Bronchial epithelial cell (primary cell): Measurements from ENCODE around the gene SLC51A. TPM values are rescaled to one million over a fixed set of nuclear protein-coding genes. Genes with fewer than 3 reads are reported as not detected.

Experiments
- DNase-seq: peaks from one replicate; pipeline ENCODE4 v3.0.0-alpha.2; 2010; ENCODE audit warnings: low read depth
- FAIRE-seq: peaks from 2 replicates; lab custom pipeline; 2011; peaks lifted over from hg19 to GRCh38; lab: Jason Lieb, UNC
- H3K27me3 ChIP-seq: 2 replicates; pipeline ENCODE4 v1.5.1; 2011; ENCODE audit warnings: low read length; ENCODE audit not compliant: control insufficient read depth, insufficient read depth
- H3K36me3 ChIP-seq: 2 replicates; pipeline ENCODE4 v1.5.1; 2011; ENCODE audit warnings: low read length; ENCODE audit not compliant: control insufficient read depth, insufficient read depth
- H3K4me3 ChIP-seq: 2 replicates; pipeline ENCODE4 v1.5.1; 2011; ENCODE audit warnings: mild to moderate bottlenecking, low read depth, low read length, control low read depth
- CTCF ChIP-seq: IDR thresholded peaks from 2 replicates; pipeline ENCODE4 v1.5.1; 2011; ENCODE audit warnings: mild to moderate bottlenecking, moderate library complexity, low read length, control low read depth, inconsistent platforms; ENCODE audit not compliant: insufficient read depth, severe bottlenecking
- total RNA-seq: library from RNA; depleted of rRNA; stranded (reverse); fragments of >200 nt; gene quantifications from 2 replicates; pipeline ENCODE4 v1.2.1, GENCODE V29; 2014

SLC51A gene
- total RNA-seq, 1 donor from 2014 or later: not detected

- H3K36me3 ChIP-seq: no peaks in the 10 kb centered on the region
- FAIRE-seq (no peak), DNase-seq (no peak)
- H3K27me3 ChIP-seq: no peaks in the 10 kb centered on the region
- no peak for TF ChIP-seq CTCF
- H3K4me3 ChIP-seq: no peak overlapping the region
Observed at GRCh38 chr3:196189566-196190347, 26.6 kb upstream of the SLC51A start.

GRCh38 chr3:196192036-196192523 lies 24.3 kb upstream of the SLC51A start:
- no peak for FAIRE-seq
- Histone ChIP-seq H3K27me3 (no peaks in the 10 kb centered on the region), H3K4me3 (no peak overlapping the region), H3K36me3 (no peaks in the 10 kb centered on the region)
- no peak for TF ChIP-seq CTCF
- DNase-seq: no peak

DNA sequence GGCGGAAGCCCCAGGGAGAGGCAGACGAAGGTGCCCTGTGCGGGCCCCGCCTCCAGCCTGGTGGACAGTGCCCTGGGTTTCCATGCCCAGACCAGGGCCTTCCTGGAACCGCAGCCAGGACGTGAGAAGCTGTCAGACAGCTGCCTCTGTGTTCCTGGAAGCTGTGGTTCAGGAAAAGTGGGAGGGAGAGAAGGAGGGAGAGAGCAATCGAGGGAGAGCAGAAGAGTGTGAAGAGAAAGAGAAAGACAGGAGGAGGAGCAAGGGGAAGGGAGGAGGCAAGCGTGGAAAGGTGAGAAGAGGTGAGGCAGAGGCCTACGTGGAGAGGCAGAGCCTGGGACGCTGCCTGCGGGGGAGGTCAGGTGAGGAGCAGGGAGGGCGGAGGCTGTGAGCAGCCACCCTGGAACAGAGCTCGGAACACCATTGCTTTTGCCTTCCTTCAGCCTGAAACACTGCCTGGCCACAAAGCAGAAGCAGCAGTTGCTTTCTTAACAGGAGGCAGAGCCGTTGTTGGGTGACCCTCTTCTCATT lies 23.7 kb upstream of the SLC51A start:
- H3K27me3 ChIP-seq: no peaks in the 10 kb centered on the region
- FAIRE-seq: no peak
- H3K36me3 ChIP-seq: no peaks in the 10 kb centered on the region
- TF ChIP-seq CTCF: no peak
- H3K4me3 ChIP-seq: no peak overlapping the region
- no peak for DNase-seq

GRCh38 chr3:196193133-196193735 lies 23.1 kb upstream of the SLC51A start:
- no peak for TF ChIP-seq CTCF
- Histone ChIP-seq H3K4me3 (no peak overlapping the region), H3K36me3 (no peaks in the 10 kb centered on the region), H3K27me3 (no peaks in the 10 kb centered on the region)
- FAIRE-seq (no peak), DNase-seq (no peak)

GRCh38 chr3:196193736-196194541 lies 22.4 kb upstream of the SLC51A start:
- no peak for FAIRE-seq

More at GRCh38 chr3:196193736-196194541, 22.4 kb upstream of the SLC51A start:
- Histone ChIP-seq H3K27me3 (no peaks in the 10 kb centered on the region), H3K36me3 (no peaks in the 10 kb centered on the region), H3K4me3 (no peak overlapping the region)
- DNase-seq: no peak
- no peak for TF ChIP-seq CTCF
